MM.1S (cell line): ENCODE results near the gene PKP4.

Experiments used
- CTCF ChIP-seq: fragments of 300-600 bp; sonication (generic); IDR thresholded peaks from 2 replicates; pipeline ENCODE4 v1.5.1; 2016; ENCODE audit warnings: antibody characterized with exemption, low read length, mixed read lengths
- EZH2 ChIP-seq: fragments of 300-600 bp; sonication (generic); optimal IDR thresholded peaks from 2 replicates; pipeline ENCODE3; 2017; ENCODE audit warnings: low read depth, mild to moderate bottlenecking, antibody characterized with exemption, low read length, mixed read lengths
- EZH2phosphoT487 ChIP-seq: fragments of 300-600 bp; sonication (generic); IDR thresholded peaks from 2 replicates; pipeline ENCODE4 v1.6.1; 2018; ENCODE audit warnings: antibody characterized with exemption, low read length

GRCh38 chr2:158634627-158635026 is 177.9 kb downstream of the PKP4 start:
- TF ChIP-seq EZH2 (no peak), CTCF (no peak), EZH2phosphoT487 (no peak)
